C4-2B (cell line): ENCODE measurements around the gene PLA2G2F.

ENCODE experiments used
- CTCF ChIP-seq: fragments of 450-650 bp; conservative IDR thresholded peaks from 2 replicates; pipeline ENCODE4 v1.5.1; 2017; ENCODE audit warnings: mild to moderate bottlenecking
- ZFX ChIP-seq: fragments of 450-650 bp; IDR thresholded peaks from 2 replicates; pipeline ENCODE4 v1.6.1; 2017

- TF ChIP-seq CTCF (no peak), ZFX (no peak)
These were observed 31.3 kb upstream of the PLA2G2F start for GRCh38 chr1:20107796-20108195.
